Suprapubic skin (tissue), 4 donors: Measurements from ENCODE around the gene SPATA7.

ENCODE experiments used
- CTCF ChIP-seq, 2 donors: fragments of 200-600 bp in 1 of 2; fragments of 450-650 bp in 1 of 2; sonication (generic) in 1 of 2; IDR thresholded peaks; one replicate each; pipeline ENCODE4 v1.5.1; 2016 to 2019; ENCODE audit warnings: antibody characterized with exemption in 2 of 2, mild to moderate bottlenecking in 1 of 2, moderate library complexity in 1 of 2
- EP300 ChIP-seq: sonication (generic); formaldehyde crosslinking; IDR thresholded peaks from one replicate; pipeline ENCODE4 v1.6.1; 2017; ENCODE audit warnings: antibody characterized with exemption
- POLR2A ChIP-seq, 2 donors: fragments of 450-650 bp; IDR thresholded peaks; one replicate each; pipeline ENCODE4 v1.6.1; 2017; ENCODE audit warnings: antibody characterized with exemption in 2 of 2, mild to moderate bottlenecking in 2 of 2, moderate library complexity in 2 of 2
- POLR2AphosphoS5 ChIP-seq, 3 donors: sonication (generic); formaldehyde crosslinking; IDR thresholded peaks; one replicate each; pipeline ENCODE4 v1.6.1; 2017; ENCODE audit warnings: antibody characterized with exemption in 3 of 3

- no peak for TF ChIP-seq POLR2A (IDR thresholded peaks at IDR 0.05)
- no peak for TF ChIP-seq CTCF (IDR thresholded peaks at IDR 0.05)
- TF ChIP-seq EP300, result no peak
- TF ChIP-seq POLR2AphosphoS5 (IDR thresholded peaks at IDR 0.05), result no peak
Observed at GRCh38 chr14:88454886-88455285, 69.4 kb downstream of the SPATA7 start.
